ENCODE data around the gene SMG5.

SMG5 gene

GRCh38 chr1:156245451-156246232 lies 37.0 kb downstream of the SMG5 start:
- no peak overlapping the region for H3K27ac ChIP-seq

GRCh38 chr1:156244712-156245111 lies 37.9 kb downstream of the SMG5 start:
- H3K27ac ChIP-seq, result no peak overlapping the region
- no peak for TF ChIP-seq ZFX (IDR thresholded peaks at IDR 0.05)
- TF ChIP-seq CTCF (conservative IDR thresholded peaks at IDR 0.05), result no peak

More at GRCh38 chr1:156245451-156246232, 37.0 kb downstream of the SMG5 start:
- TF ChIP-seq CTCF (conservative IDR thresholded peaks at IDR 0.05) (no peak), ZFX (IDR thresholded peaks at IDR 0.05) (no peak)

- TF ChIP-seq CTCF (conservative IDR thresholded peaks at IDR 0.05) (no peak), ZFX (IDR thresholded peaks at IDR 0.05) (no peak)
- H3K27ac ChIP-seq, result no peak overlapping the region
Observed at GRCh38 chr1:156244126-156244525, 38.5 kb downstream of the SMG5 start.

GRCh38 chr1:156242738-156243137 lies 39.9 kb downstream of the SMG5 start:
- no peak overlapping the region for H3K27ac ChIP-seq
- TF ChIP-seq CTCF (conservative IDR thresholded peaks at IDR 0.05) (no peak), ZFX (IDR thresholded peaks at IDR 0.05) (no peak)

GRCh38 chr1:156241926-156242325 lies 40.7 kb downstream of the SMG5 start, which contains the start of gene BGLAP:
TSS of gene BGLAP (plus strand) at chr1:156242184. CDS start at chr1:156242232, 48 bp downstream.
- no peak within 1 kb of the TSS for H3K27ac ChIP-seq
- TF ChIP-seq ZFX (IDR thresholded peaks at IDR 0.05) (no peak), CTCF (conservative IDR thresholded peaks at IDR 0.05) (no peak)

GRCh38 chr1:156241311-156241811 lies 41.3 kb downstream of the SMG5 start:
- no peak for TF ChIP-seq ZFX (IDR thresholded peaks at IDR 0.05)
- no peak for TF ChIP-seq CTCF (conservative IDR thresholded peaks at IDR 0.05)
- H3K27ac ChIP-seq, result no peak overlapping the region

GRCh38 chr1:156238248-156238647 lies 44.4 kb downstream of the SMG5 start:
- no peak for TF ChIP-seq CTCF (conservative IDR thresholded peaks at IDR 0.05)
- TF ChIP-seq ZFX (IDR thresholded peaks at IDR 0.05), result no peak

More at GRCh38 chr1:156238248-156238647, 44.4 kb downstream of the SMG5 start:
- H3K27ac ChIP-seq, result no peak overlapping the region
